Measurements from ENCODE around the gene LRRC28. TPM values are rescaled to one million over a fixed set of nuclear protein-coding genes. Genes with fewer than 3 reads are reported as not detected.

LRRC28 gene
- total RNA-seq, 1 experiment from 2014 or later, result 21.4 TPM

GRCh38 chr15:99324700-99325099, 73.4 kb downstream of the LRRC28 start:
- no peak overlapping the region for H2AFZ ChIP-seq (ENCODE audit: low read depth, low read length, poor library complexity, severe bottlenecking)

More at GRCh38 chr15:99324700-99325099, 73.4 kb downstream of the LRRC28 start:
- no TSS peak for BruUV-seq (replicated peaks)
- peaks cover 9 to 30% of the 10 kb centered on the region in 2 experiments for H3K4me1 ChIP-seq (ENCODE audit: control insufficient read depth in 1 of 2, insufficient read depth in 2 of 2, low read length in 2 of 2)
- TF ChIP-seq MAX (IDR thresholded peaks at IDR 0.05), result no peak
- TF ChIP-seq REST (IDR thresholded peaks at IDR 0.05; ENCODE audit: low read depth), result no peak
- no peak for TF ChIP-seq ZNF274 (IDR thresholded peaks at IDR 0.05; ENCODE audit: low read depth, low read length)
- TF ChIP-seq CEBPB (IDR thresholded peaks at IDR 0.05; ENCODE audit: low read depth), result no peak
- no peak for TF ChIP-seq JUND (IDR thresholded peaks at IDR 0.05)
- no peak for TF ChIP-seq POLR2A (IDR thresholded peaks at IDR 0.05; ENCODE audit: borderline replicate concordance, extremely low read depth, insufficient read depth, insufficient read length)
- TF ChIP-seq, protein P1, sequence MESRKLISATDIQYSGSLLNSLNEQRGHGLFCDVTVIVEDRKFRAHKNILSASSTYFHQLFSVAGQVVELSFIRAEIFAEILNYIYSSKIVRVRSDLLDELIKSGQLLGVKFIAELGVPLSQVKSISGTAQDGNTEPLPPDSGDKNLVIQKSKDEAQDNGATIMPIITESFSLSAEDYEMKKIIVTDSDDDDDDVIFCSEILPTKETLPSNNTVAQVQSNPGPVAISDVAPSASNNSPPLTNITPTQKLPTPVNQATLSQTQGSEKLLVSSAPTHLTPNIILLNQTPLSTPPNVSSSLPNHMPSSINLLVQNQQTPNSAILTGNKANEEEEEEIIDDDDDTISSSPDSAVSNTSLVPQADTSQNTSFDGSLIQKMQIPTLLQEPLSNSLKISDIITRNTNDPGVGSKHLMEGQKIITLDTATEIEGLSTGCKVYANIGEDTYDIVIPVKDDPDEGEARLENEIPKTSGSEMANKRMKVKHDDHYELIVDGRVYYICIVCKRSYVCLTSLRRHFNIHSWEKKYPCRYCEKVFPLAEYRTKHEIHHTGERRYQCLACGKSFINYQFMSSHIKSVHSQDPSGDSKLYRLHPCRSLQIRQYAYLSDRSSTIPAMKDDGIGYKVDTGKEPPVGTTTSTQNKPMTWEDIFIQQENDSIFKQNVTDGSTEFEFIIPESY (IDR thresholded peaks at IDR 0.05; ENCODE audit: extremely low read depth, insufficient replicate concordance, low read length), result no peak
- TF ChIP-seq EZH2phosphoT487 (IDR thresholded peaks at IDR 0.05; ENCODE audit: borderline replicate concordance), result no peak
- TF ChIP-seq, protein P2, sequence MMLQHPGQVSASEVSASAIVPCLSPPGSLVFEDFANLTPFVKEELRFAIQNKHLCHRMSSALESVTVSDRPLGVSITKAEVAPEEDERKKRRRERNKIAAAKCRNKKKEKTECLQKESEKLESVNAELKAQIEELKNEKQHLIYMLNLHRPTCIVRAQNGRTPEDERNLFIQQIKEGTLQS (IDR thresholded peaks at IDR 0.05), result no peak
- TF ChIP-seq, protein P3, sequence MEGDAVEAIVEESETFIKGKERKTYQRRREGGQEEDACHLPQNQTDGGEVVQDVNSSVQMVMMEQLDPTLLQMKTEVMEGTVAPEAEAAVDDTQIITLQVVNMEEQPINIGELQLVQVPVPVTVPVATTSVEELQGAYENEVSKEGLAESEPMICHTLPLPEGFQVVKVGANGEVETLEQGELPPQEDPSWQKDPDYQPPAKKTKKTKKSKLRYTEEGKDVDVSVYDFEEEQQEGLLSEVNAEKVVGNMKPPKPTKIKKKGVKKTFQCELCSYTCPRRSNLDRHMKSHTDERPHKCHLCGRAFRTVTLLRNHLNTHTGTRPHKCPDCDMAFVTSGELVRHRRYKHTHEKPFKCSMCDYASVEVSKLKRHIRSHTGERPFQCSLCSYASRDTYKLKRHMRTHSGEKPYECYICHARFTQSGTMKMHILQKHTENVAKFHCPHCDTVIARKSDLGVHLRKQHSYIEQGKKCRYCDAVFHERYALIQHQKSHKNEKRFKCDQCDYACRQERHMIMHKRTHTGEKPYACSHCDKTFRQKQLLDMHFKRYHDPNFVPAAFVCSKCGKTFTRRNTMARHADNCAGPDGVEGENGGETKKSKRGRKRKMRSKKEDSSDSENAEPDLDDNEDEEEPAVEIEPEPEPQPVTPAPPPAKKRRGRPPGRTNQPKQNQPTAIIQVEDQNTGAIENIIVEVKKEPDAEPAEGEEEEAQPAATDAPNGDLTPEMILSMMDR (IDR thresholded peaks at IDR 0.05 in 2 of 3, conservative IDR thresholded peaks at IDR 0.05 in 1 of 3; ENCODE audit: borderline replicate concordance in 1 of 3, insufficient read depth in 1 of 3, low read depth in 2 of 3, low read length in 2 of 3), result no peak
- no peak for TF ChIP-seq FOSL1 (IDR thresholded peaks at IDR 0.05; ENCODE audit: low read depth)
- TF ChIP-seq SIN3A (IDR thresholded peaks at IDR 0.05; ENCODE audit: low read depth), result no peak
- no peak for TF ChIP-seq CBX3 (IDR thresholded peaks at IDR 0.05; ENCODE audit: low read depth)
- TF ChIP-seq SP1 (IDR thresholded peaks at IDR 0.05; ENCODE audit: low read depth), result no peak
- TF ChIP-seq EZH2 (IDR thresholded peaks at IDR 0.05), result no peak
- TF ChIP-seq ZFX (IDR thresholded peaks at IDR 0.05), result no peak
- no peak for TF ChIP-seq EGR1 (IDR thresholded peaks at IDR 0.05; ENCODE audit: low read depth)
- TF ChIP-seq TCF7L2 (IDR thresholded peaks at IDR 0.05; ENCODE audit: borderline replicate concordance, extremely low read depth, insufficient read depth, insufficient read length), result no peak
- no peak for TF ChIP-seq RAD21 (IDR thresholded peaks at IDR 0.05; ENCODE audit: low read depth)
- H3K4me3 ChIP-seq (replicated peaks in 1 of 2; ENCODE audit: low read depth in 1 of 2, low read length in 2 of 2), result peak overlapping the region in 1 of 2 experiments; percentile 51; a peak in 3 of 4 replicates
- DNase-seq (ENCODE audit: low read depth, low spot score) (no peak), ATAC-seq (0 out of 2 replicates have a peak, but pooled peaks have one; percentile 6)
- H3K9me3 ChIP-seq (ENCODE audit: control insufficient read depth in 1 of 2, insufficient read depth in 1 of 2, low read depth in 1 of 2, low read length in 2 of 2), result no peaks in the 10 kb centered on the region
- no peaks in the 10 kb centered on the region; the same call in 1 of the 2 replicates for H3K9me2 ChIP-seq (ENCODE audit: insufficient read depth)
- peak overlapping the region; percentile 58; the same call in 1 of the 2 replicates for H3K27ac ChIP-seq (ENCODE audit: low read depth, low read length)
- ChIA-PET POLR2A (no interaction called here), CTCF (interaction anchor here (1.7 kb wide), 1 partner anchor 380 kb away, joined by 5 read pairs; no protein-coding TSS in a partner anchor), RAD21 (ENCODE audit: low non-redundant PET in 1 of 2, low total read pairs in 2 of 2, uncharacterized antibody in 2 of 2, unreplicated experiment in 2 of 2) (no interaction called here)
- intact Hi-C loops (cut with micrococcal nuclease), result no loop called here
- H3K27me3 ChIP-seq (ENCODE audit: insufficient read depth, low read length), result no peaks in the 10 kb centered on the region
- H3K4me2 ChIP-seq (ENCODE audit: low read length), result peak overlapping the region; percentile 74
- H3K9ac ChIP-seq (ENCODE audit: low read length), result peak overlapping the region; percentile 46
- H3K79me2 ChIP-seq (ENCODE audit: insufficient read depth, low read length), result no peaks in the 10 kb centered on the region
- no peaks in the 10 kb centered on the region for H4K20me1 ChIP-seq (ENCODE audit: insufficient read depth)
- no peaks in the 10 kb centered on the region for H3K36me3 ChIP-seq (ENCODE audit: control insufficient read depth in 1 of 2, insufficient read depth in 2 of 2, low read length in 2 of 2)

Measured in HCT116 (cell line).